ENCODE data around the gene ARHGEF19.
"Not testable (repeated sequence)": the region's sequence is repeated elsewhere in the genome, so short reads cannot be mapped to it uniquely, and the experiment has no call there.

The ARHGEF19 gene

DNA sequence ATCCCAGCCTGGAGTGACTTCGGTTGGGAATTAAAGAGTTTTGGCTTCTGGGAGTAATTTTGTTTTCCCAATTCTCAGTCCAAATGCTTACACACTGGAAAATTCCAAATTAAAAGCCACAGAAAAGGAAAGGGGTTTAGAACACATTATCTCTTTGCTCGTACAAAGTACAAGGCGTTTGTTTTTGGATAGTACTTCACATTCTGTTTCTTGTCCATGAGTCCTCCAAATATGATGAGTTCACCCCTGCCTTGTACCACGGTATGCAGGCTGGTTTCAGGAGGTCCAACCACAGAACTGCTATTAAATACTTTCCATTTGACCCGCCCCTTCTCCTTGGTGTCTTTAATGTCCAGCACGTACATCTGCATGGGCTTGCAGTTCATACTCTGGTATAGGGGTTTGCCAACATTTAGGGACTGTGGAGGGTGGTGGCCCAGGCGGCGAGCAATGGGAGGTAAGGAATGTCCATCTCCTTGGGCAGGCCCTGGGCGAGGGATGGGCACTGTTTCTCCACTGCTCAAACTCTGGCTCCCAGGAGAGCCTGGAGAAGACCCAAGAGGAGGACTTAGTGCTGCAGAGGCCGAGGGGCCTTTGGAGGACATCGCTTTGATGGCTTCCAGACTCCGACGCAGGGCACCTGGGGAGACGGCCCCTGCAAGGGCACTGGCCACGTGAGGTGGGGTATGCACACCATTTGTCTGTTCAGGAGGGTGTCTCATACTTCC lies 38.2 kb upstream of the ARHGEF19 start:
- H3K27ac ChIP-seq (ENCODE audit: low read length), result no peak overlapping the region
- H3K4me1 ChIP-seq (ENCODE audit: control insufficient read depth, low read depth, low read length), result no peaks in the 10 kb centered on the region
- peaks cover 26% of the 10 kb centered on the region for H3K36me3 ChIP-seq (ENCODE audit: control insufficient read depth, low read depth, low read length)
- H3K27me3 ChIP-seq (ENCODE audit: control insufficient read depth, insufficient read depth, low read length), result no peaks in the 10 kb centered on the region
- H3K9me3 ChIP-seq (ENCODE audit: control insufficient read depth, low read depth, low read length), result no peaks in the 10 kb centered on the region
- H3K9ac ChIP-seq (ENCODE audit: low read length), result no peak overlapping the region
- H3K4me3 ChIP-seq (ENCODE audit: low read length), result no peak overlapping the region

DNA sequence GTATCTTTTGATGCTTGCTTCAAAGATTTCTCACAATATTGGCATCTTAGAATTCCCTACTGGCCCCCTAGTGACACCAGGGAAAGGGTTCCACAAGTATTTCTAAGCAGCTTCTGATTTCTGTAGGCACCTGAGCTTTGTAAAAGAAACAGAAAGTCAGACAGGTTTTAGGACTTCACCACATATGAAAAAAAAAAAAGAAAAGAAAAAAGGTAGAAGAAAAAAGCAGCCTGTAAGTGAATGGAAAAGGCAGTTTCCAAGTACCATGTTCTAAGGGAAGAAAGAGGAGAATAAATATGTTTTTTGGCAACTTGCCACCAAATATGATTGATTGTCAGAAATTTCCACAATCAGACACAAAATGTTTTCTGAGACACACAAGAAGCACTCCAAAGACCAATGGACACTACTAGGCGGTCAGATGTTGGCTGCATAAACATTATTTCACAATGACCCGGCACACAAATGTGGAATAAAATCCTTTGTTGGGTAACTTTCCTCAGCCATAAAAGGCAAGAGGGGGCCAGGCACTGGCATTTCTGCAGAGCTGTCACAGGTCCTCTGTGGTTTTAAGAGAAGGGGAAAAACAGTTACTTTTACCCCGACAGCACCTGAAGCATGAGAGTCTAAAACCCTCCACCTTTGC lies 37.3 kb upstream of the ARHGEF19 start:
- H3K27me3 ChIP-seq (ENCODE audit: control insufficient read depth, insufficient read depth, low read length), result no peaks in the 10 kb centered on the region
- no peak overlapping the region for H3K9ac ChIP-seq (ENCODE audit: low read length)
- no peak overlapping the region for H3K4me3 ChIP-seq (ENCODE audit: low read length)
- no peak overlapping the region for H3K27ac ChIP-seq (ENCODE audit: low read length)
- H3K4me1 ChIP-seq (ENCODE audit: control insufficient read depth, low read depth, low read length), result no peaks in the 10 kb centered on the region
- H3K9me3 ChIP-seq (ENCODE audit: control insufficient read depth, low read depth, low read length), result no peaks in the 10 kb centered on the region
- H3K36me3 ChIP-seq (ENCODE audit: control insufficient read depth, low read depth, low read length), result peaks cover 23% of the 10 kb centered on the region

DNA sequence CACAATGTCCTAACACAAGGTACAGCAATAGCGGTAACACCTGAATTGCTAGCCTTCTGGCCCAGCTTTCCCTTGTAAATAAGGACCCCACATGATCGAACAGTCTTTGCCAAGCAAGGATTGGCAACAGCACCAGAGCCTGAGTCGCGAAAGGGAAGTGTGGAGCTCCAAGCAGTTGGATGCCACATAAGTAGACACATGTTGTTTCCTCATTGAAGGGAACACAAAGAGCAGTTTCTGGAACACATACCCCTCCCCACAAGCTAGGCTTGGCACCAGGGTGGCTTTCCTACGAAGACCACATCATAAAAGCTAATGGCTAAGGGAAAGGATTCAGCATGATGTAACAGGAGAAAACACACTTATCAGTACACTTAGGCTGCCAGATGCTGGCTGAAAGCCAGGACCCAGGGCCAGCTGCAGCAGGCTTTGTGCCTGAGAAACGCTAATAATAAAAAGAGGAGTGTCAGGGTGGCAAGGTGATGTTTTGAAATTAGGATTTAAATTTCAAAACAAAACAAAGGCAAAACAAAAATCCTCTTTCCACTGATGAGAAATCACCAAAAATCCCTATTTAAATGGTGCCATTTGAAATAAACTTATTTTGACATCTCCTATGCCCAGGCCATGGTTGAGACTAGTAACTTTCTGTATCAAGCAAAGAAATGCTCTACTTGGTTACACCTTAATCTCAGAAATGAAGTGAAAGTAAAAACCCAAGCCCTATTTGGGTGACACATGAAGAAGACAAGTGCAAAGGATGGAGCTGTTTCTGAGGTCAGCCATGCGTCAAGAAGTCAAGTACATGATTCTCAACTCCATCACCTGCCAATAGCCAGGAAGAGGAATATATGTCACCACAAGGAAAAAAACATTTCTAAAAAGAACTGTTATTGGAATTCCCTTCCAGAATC lies 36.4 kb upstream of the ARHGEF19 start:
- no peaks in the 10 kb centered on the region for H3K9me3 ChIP-seq (ENCODE audit: control insufficient read depth, low read depth, low read length)
- H3K4me3 ChIP-seq (ENCODE audit: low read length), result no peak overlapping the region
- no peaks in the 10 kb centered on the region for H3K4me1 ChIP-seq (ENCODE audit: control insufficient read depth, low read depth, low read length)
- H3K9ac ChIP-seq (ENCODE audit: low read length), result no peak overlapping the region
- H3K27me3 ChIP-seq (ENCODE audit: control insufficient read depth, insufficient read depth, low read length), result no peaks in the 10 kb centered on the region
- no peak overlapping the region for H3K27ac ChIP-seq (ENCODE audit: low read length)
- H3K36me3 ChIP-seq (ENCODE audit: control insufficient read depth, low read depth, low read length), result peaks cover 23% of the 10 kb centered on the region

DNA sequence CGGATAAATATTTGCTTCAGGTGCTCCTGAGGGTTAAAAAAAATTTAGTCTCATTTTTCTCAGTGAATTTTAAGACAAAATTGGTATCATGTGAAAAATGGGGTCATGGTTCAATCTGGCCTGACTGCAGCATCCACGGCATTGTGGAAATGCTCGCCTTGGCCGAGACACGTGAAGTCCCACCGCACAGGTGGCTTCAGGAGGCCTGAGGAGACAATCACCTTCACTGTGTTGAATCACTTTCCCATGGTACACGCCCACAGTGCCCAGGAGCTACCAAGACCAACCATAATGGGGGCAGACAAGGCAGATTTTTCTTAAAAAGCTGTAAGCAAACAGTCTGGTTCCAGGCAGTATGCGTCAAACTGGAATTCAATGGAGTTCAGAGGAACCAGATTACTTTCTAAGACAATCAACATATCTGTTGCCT lies 35.6 kb upstream of the ARHGEF19 start:
- Histone ChIP-seq H3K9ac (ENCODE audit: low read length) (no peak overlapping the region), H3K36me3 (ENCODE audit: control insufficient read depth, low read depth, low read length) (peaks cover 23% of the 10 kb centered on the region), H3K4me1 (ENCODE audit: control insufficient read depth, low read depth, low read length) (no peaks in the 10 kb centered on the region)

GRCh38 chr1:16247441-16247840 lies 35.0 kb upstream of the ARHGEF19 start:
- Histone ChIP-seq H3K27me3 (ENCODE audit: control insufficient read depth, insufficient read depth, low read length) (no peaks in the 10 kb centered on the region), H3K9me3 (ENCODE audit: control insufficient read depth, low read depth, low read length) (no peaks in the 10 kb centered on the region), H3K4me1 (ENCODE audit: control insufficient read depth, low read depth, low read length) (no peaks in the 10 kb centered on the region), H3K9ac (ENCODE audit: low read length) (no peak overlapping the region), H3K36me3 (ENCODE audit: control insufficient read depth, low read depth, low read length) (peaks cover 20% of the 10 kb centered on the region), H3K4me3 (ENCODE audit: low read length) (no peak overlapping the region), H3K27ac (ENCODE audit: low read length) (no peak overlapping the region)

More for the DNA sequence above, 35.6 kb upstream of the ARHGEF19 start:
- Histone ChIP-seq H3K9me3 (ENCODE audit: control insufficient read depth, low read depth, low read length) (no peaks in the 10 kb centered on the region), H3K27ac (ENCODE audit: low read length) (no peak overlapping the region), H3K4me3 (ENCODE audit: low read length) (no peak overlapping the region), H3K27me3 (ENCODE audit: control insufficient read depth, insufficient read depth, low read length) (no peaks in the 10 kb centered on the region)

- H3K9ac ChIP-seq (ENCODE audit: low read length), result no peak overlapping the region
- H3K27me3 ChIP-seq (ENCODE audit: control insufficient read depth, insufficient read depth, low read length), result no peaks in the 10 kb centered on the region
- H3K9me3 ChIP-seq (ENCODE audit: control insufficient read depth, low read depth, low read length), result no peaks in the 10 kb centered on the region
- H3K36me3 ChIP-seq (ENCODE audit: control insufficient read depth, low read depth, low read length), result peaks cover 15% of the 10 kb centered on the region
- no peaks in the 10 kb centered on the region for H3K4me1 ChIP-seq (ENCODE audit: control insufficient read depth, low read depth, low read length)
- H3K4me3 ChIP-seq (ENCODE audit: low read length), result no peak overlapping the region
- no peak overlapping the region for H3K27ac ChIP-seq (ENCODE audit: low read length)
Observed at GRCh38 chr1:16246961-16247360, 34.5 kb upstream of the ARHGEF19 start.

DNA sequence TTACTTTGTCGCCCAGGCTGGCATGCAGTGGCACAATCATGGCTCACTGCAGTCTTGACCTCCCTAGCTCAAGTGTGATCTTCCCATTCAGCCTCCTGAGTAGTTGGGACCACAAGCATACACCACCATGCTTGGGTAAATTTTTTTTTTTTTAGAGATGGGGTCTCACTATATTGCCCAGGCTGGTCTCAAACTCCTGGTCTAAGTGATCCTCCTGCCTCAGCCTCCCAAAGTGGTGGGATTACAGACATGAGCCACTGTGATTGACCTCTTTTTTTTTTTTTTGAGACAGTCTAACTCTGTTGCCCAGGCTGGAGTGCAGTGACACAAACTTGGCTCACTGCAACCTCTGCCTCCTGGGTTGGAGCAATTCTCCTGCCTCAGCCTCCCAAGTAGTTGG lies 33.8 kb upstream of the ARHGEF19 start:
- not testable (repeated sequence) for H3K9me3 ChIP-seq (ENCODE audit: control insufficient read depth, low read depth, low read length); H3K36me3 ChIP-seq (ENCODE audit: control insufficient read depth, low read depth, low read length); H3K27ac ChIP-seq (ENCODE audit: low read length); H3K4me1 ChIP-seq (ENCODE audit: control insufficient read depth, low read depth, low read length); H3K4me3 ChIP-seq (ENCODE audit: low read length); H3K9ac ChIP-seq (ENCODE audit: low read length); H3K27me3 ChIP-seq (ENCODE audit: control insufficient read depth, insufficient read depth, low read length)

DNA sequence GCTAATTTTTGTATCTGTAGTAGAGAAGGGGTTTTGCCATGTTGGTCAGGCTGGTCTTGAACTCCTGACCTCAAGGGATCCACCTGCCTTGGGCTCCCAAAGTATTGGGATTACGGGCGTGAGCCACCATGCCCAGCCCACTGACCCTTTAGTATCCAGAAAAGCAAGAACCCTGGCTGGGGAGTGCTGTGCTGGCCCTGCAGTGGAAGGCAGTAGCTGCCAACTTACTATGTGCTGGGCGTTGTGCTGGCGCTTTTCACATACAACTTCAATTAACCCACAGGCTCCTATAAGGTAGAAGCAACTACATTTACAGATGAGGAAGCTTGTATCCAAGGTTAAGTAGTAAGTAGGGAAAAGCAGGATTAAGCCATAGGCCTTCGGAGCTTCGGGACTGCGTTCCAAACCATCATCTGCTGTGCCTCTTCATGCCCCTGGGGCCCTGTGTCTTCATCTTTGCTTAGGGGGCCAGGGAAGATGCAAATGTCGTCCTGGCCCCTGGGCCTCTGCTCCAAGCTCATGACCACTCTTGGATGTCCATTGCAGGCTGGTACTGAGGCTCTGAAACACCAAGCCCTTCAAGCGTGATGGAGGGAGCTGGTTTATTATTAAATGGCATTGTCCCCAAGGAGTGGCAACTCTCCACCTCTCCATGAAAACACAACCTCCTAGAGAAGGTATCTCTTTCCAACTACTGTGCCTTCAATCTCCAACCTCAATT lies 33.2 kb upstream of the ARHGEF19 start:
- Histone ChIP-seq H3K27ac (ENCODE audit: low read length) (no peak overlapping the region), H3K4me1 (ENCODE audit: control insufficient read depth, low read depth, low read length) (no peaks in the 10 kb centered on the region), H3K4me3 (ENCODE audit: low read length) (no peak overlapping the region)

GRCh38 chr1:16244650-16245285 lies 32.3 kb upstream of the ARHGEF19 start:
- Histone ChIP-seq H3K27me3 (ENCODE audit: control insufficient read depth, insufficient read depth, low read length) (no peaks in the 10 kb centered on the region), H3K9me3 (ENCODE audit: control insufficient read depth, low read depth, low read length) (no peaks in the 10 kb centered on the region), H3K27ac (ENCODE audit: low read length) (no peak overlapping the region), H3K4me1 (ENCODE audit: control insufficient read depth, low read depth, low read length) (no peaks in the 10 kb centered on the region), H3K4me3 (ENCODE audit: low read length) (no peak overlapping the region), H3K36me3 (ENCODE audit: control insufficient read depth, low read depth, low read length) (no peaks in the 10 kb centered on the region), H3K9ac (ENCODE audit: low read length) (no peak overlapping the region)

More for the DNA sequence above, 33.2 kb upstream of the ARHGEF19 start:
- Histone ChIP-seq H3K36me3 (ENCODE audit: control insufficient read depth, low read depth, low read length) (peaks cover 2% of the 10 kb centered on the region), H3K9me3 (ENCODE audit: control insufficient read depth, low read depth, low read length) (no peaks in the 10 kb centered on the region), H3K27me3 (ENCODE audit: control insufficient read depth, insufficient read depth, low read length) (no peaks in the 10 kb centered on the region), H3K9ac (ENCODE audit: low read length) (no peak overlapping the region)

- no peaks in the 10 kb centered on the region for H3K9me3 ChIP-seq (ENCODE audit: control insufficient read depth, low read depth, low read length)
- no peaks in the 10 kb centered on the region for H3K4me1 ChIP-seq (ENCODE audit: control insufficient read depth, low read depth, low read length)
- no peak overlapping the region for H3K4me3 ChIP-seq (ENCODE audit: low read length)
- no peak overlapping the region for H3K9ac ChIP-seq (ENCODE audit: low read length)
- no peaks in the 10 kb centered on the region for H3K36me3 ChIP-seq (ENCODE audit: control insufficient read depth, low read depth, low read length)
- H3K27me3 ChIP-seq (ENCODE audit: control insufficient read depth, insufficient read depth, low read length), result no peaks in the 10 kb centered on the region
- H3K27ac ChIP-seq (ENCODE audit: low read length), result no peak overlapping the region
Observed at GRCh38 chr1:16243936-16244649, 31.6 kb upstream of the ARHGEF19 start.

Measured in iPS-18a (cell line).